Breast epithelium (tissue), 4 donors: ENCODE data around the gene ADAMTS8. TPM values are rescaled to one million over a fixed set of nuclear protein-coding genes. Genes with fewer than 3 reads are reported as not detected.

Experiments used
- DNase-seq, 2 donors: peaks; one replicate each; pipeline ENCODE4 v3.0.0-alpha.2; 2019; ENCODE audit warnings: low spot score in 2 of 2
- H3K27ac ChIP-seq, 2 donors: fragments of 200-600 bp; sonication (generic) in 1 of 2; one replicate each; pipeline ENCODE4 v1.5.1; 2016 to 2019; ENCODE audit warnings: mild to moderate bottlenecking in 1 of 2
- H3K27me3 ChIP-seq, 2 donors: fragments of 200-600 bp; sonication (generic) in 1 of 2; one replicate each; pipeline versions ENCODE4 v1.5.1 to v1.6.0; 2017 to 2019; ENCODE audit warnings: control low read depth in 1 of 2, mild to moderate bottlenecking in 1 of 2
- H3K36me3 ChIP-seq: fragments of 200-600 bp; one replicate; pipeline ENCODE4 v1.5.1; 2019
- H3K4me1 ChIP-seq, 2 donors: fragments of 200-600 bp; sonication (generic); one replicate each; pipeline ENCODE4 v1.5.1; 2016 to 2019; ENCODE audit warnings: control low read depth in 1 of 2
- H3K4me3 ChIP-seq, 3 donors: fragments of 200-600 bp; sonication (generic); 1 replicate in 2 of 3; 2 replicates in 1 of 3; pipeline ENCODE4 v1.5.1; 2016 to 2019; ENCODE audit warnings: mild to moderate bottlenecking in 3 of 3, moderate library complexity in 2 of 3
- H3K9me3 ChIP-seq, 2 donors: fragments of 200-600 bp; sonication (generic) in 1 of 2; one replicate each; pipeline ENCODE4 v1.5.1; 2016 to 2019; ENCODE audit warnings: control low read depth in 1 of 2
- CTCF ChIP-seq, 3 donors: fragments of 450-650 bp; IDR thresholded peaks; one replicate each; pipeline ENCODE4 v1.5.1; 2016 to 2017; ENCODE audit warnings: antibody characterized with exemption in 3 of 3, mild to moderate bottlenecking in 3 of 3, moderate library complexity in 3 of 3
- POLR2A ChIP-seq: fragments of 450-650 bp; IDR thresholded peaks from one replicate; pipeline ENCODE4 v1.6.1; 2016; ENCODE audit warnings: antibody characterized with exemption, mild to moderate bottlenecking, moderate library complexity
- POLR2AphosphoS5 ChIP-seq, 3 donors: sonication (generic); formaldehyde crosslinking; IDR thresholded peaks; one replicate each; pipeline ENCODE4 v1.6.1; 2017; ENCODE audit warnings: antibody characterized with exemption in 3 of 3
- intact Hi-C: fragments of 100-400 bp; cut with DNase I; formaldehyde crosslinking; loops from one replicate; pipeline ENCODE4 v1.15.1; 2023; ENCODE audit warnings: low total_unique reads
- total RNA-seq, 3 donors: library from RNA; depleted of rRNA; stranded (reverse); fragments of >200 nt; gene quantifications; one replicate each; pipeline ENCODE4 v1.1.0, GENCODE V29; 2016

ADAMTS8 gene
- total RNA-seq, 3 donors from 2014 or later = 0.32 to 2.0 (median 0.44) TPM

- intact Hi-C loops = loop anchor here (5.0 kb wide), 1 partner anchor 1708 kb away; no protein-coding TSS in a partner anchor
These were observed 21.8 kb upstream of the ADAMTS8 start for GRCh38 chr11:130449996-130450769.

GRCh38 chr11:130449310-130449990 lies 21.0 kb upstream of the ADAMTS8 start:
- Histone ChIP-seq H3K27me3 (no peaks in the 10 kb centered on the region), H3K9me3 (no peaks in the 10 kb centered on the region), H3K36me3 (no peaks in the 10 kb centered on the region), H3K4me3 (peak overlapping the region; percentile 61 to 95 (median 69)), H3K4me1 (no peaks in the 10 kb centered on the region), H3K27ac (peak overlapping the region; percentile 77 to 80)
- intact Hi-C loops = no loop called here
- TF ChIP-seq CTCF (IDR thresholded peaks at IDR 0.05) = no peak
- TF ChIP-seq POLR2A = no peak
- no peak for DNase-seq

More at GRCh38 chr11:130449996-130450769, 21.8 kb upstream of the ADAMTS8 start:
- H3K4me1 ChIP-seq = no peaks in the 10 kb centered on the region
- peak overlapping the region; percentile 61 to 95 (median 69) for H3K4me3 ChIP-seq
- H3K27me3 ChIP-seq = no peaks in the 10 kb centered on the region
- H3K9me3 ChIP-seq = no peaks in the 10 kb centered on the region
- H3K27ac ChIP-seq = peak overlapping the region; percentile 77 to 80
- H3K36me3 ChIP-seq = no peaks in the 10 kb centered on the region
- DNase-seq = peak; percentile 71 to 86
- TF ChIP-seq POLR2AphosphoS5 (IDR thresholded peaks at IDR 0.05) = peak; percentile 39 to 64 (median 59)
- no peak for TF ChIP-seq POLR2A
- peak; percentile 72 to 83 (median 75) for TF ChIP-seq CTCF (IDR thresholded peaks at IDR 0.05)

- H3K27me3 ChIP-seq = no peaks in the 10 kb centered on the region
- no peaks in the 10 kb centered on the region for H3K36me3 ChIP-seq
- intact Hi-C loops = no loop called here
- peak within 1 kb of the TSS; percentile 77 to 80 for H3K27ac ChIP-seq
- TF ChIP-seq POLR2A (peak; percentile 32), CTCF (IDR thresholded peaks at IDR 0.05) (peak in 1 of 3 donors; percentile 8), POLR2AphosphoS5 (IDR thresholded peaks at IDR 0.05) (peak; percentile 39 to 80 (median 56))
- DNase-seq = peak; percentile 66 to 83
- H3K4me1 ChIP-seq = no peaks in the 10 kb centered on the region
- peak within 1 kb of the TSS; percentile 61 to 95 (median 69) for H3K4me3 ChIP-seq
- no peaks in the 10 kb centered on the region for H3K9me3 ChIP-seq
These were observed 20.3 kb upstream of the ADAMTS8 start, which contains the start of gene ADAMTS15 for GRCh38 chr11:130448416-130449309. Gene ADAMTS15 (plus strand): TSS chr11:130448645. CDS start chr11:130448974, 329 bp downstream.

- Histone ChIP-seq H3K4me3 (peak overlapping the region; percentile 61 to 95 (median 69)), H3K27ac (peak overlapping the region; percentile 77 to 80), H3K27me3 (no peaks in the 10 kb centered on the region), H3K4me1 (no peaks in the 10 kb centered on the region), H3K36me3 (no peaks in the 10 kb centered on the region), H3K9me3 (no peaks in the 10 kb centered on the region)
- no peak for TF ChIP-seq CTCF (IDR thresholded peaks at IDR 0.05)
- TF ChIP-seq POLR2AphosphoS5 (IDR thresholded peaks at IDR 0.05) = no peak
- intact Hi-C loops = no loop called here
- DNase-seq = no peak
These were observed 19.6 kb upstream of the ADAMTS8 start for GRCh38 chr11:130448039-130448415.
